HG02840 (cell line): ENCODE measurements around the gene DOCK10.

Experiments
- ATAC-seq: cut with Tn5 transposase; IDR thresholded peaks from one replicate; pipeline ENCODE4 v1.9.1; 2021; ENCODE audit warnings: mild to moderate bottlenecking, moderate library complexity, moderate number of reproducible peaks; ENCODE audit not compliant: unreplicated experiment, low FRiP score

Gene DOCK10

DNA sequence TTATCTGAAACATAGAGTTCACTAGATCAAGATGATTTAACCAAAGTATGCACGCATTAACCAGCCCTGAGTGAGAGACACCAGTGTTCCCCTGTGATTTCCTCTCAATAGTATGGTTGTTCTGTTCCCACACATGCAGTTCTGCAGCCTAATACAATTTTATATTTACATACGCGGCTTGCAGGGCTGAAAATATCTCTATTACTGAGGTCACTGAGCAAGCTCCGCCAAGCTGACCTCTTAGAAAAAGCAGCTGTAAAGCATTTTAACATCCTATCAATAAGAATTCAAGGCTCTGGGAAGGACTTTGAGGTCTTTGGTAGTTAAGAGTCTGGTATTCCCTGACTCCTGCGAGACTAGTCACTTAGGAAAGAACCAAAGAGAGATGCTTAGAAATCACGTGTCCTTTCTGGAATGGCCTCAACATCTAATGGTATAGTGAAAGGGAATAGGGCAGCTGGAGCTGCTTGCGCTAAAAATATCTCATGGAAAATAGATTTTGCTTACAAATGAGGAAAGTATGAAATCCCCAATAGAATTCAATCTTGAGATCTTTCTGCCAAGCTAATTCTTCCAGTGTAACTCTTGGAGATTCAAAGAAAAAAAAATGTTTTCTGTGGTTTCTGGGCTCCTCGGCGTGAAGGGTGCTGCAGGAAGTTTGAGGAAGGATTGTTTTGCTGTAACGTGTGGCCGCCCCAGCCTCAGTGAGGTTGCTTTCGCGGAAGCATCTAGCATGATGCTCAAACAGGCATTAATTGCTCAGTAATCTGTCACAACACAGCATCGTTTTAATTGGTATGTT lies 59.2 kb downstream of the DOCK10 start:
- no peak for ATAC-seq

DNA sequence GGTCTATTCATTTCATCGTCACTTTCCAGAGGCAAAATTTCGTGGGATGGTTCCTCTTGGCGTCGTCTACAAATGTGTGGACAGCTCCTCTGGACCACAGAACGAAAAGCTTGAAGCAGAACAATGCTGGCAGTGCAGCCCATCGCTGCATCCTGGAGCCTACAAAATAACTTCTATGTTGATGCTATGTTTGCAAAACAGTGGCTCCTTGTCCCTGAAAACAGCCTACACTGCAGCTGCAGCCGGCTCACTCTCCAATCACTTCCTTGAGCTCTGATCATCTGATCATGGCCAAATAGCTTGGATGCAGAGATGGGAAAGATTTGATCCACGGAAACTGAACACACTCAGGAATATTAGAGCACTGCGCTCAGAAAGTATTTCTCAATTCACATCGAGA lies 60.0 kb downstream of the DOCK10 start:
- ATAC-seq, result no peak

- no peak for ATAC-seq
Observed at GRCh38 chr2:224976629-224977525, 65.4 kb downstream of the DOCK10 start.

GRCh38 chr2:224975761-224976160 lies 66.5 kb downstream of the DOCK10 start:
- no peak for ATAC-seq

DNA sequence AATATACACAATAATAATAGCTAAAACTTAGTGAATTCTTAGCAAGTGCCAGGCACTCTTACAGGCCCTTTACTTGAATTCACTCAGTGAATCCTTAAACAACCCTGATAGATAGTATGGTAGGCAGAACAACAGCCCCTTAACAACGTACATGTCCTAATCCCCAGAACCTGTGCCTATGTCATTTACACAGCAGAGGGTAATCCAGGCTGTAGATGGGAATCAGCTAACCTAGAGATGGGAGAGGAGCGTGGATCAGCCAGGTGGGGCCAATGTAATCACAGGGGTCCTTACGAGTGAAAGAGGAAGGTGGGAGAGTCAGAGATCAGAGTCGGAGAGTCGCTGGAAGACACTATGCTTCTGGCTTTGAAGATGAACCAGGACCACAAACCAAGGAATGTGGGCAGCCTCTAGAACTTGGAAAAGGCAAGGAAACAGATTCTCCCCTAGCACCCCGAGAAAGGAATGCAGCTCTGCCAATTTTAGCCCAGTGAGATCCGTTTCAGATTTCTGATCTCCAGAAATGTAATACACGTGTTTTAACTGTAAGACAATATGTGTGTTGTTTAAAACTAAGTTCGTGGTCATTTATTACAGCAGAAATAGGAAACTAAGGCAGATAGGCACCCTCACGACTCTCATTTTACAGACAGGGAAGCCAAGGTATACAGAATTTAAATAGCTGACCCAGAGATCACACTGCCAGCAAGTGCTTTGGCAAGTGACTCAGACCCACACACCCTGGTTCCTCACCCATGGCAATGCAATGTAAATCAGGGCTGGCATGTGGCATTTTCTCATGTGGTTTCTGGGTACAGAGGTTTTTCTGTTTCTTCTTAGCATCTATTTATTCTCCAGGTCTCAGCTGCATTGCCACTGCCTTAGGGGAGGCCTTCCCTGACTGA lies 68.9 kb downstream of the DOCK10 start:
- no peak for ATAC-seq

DNA sequence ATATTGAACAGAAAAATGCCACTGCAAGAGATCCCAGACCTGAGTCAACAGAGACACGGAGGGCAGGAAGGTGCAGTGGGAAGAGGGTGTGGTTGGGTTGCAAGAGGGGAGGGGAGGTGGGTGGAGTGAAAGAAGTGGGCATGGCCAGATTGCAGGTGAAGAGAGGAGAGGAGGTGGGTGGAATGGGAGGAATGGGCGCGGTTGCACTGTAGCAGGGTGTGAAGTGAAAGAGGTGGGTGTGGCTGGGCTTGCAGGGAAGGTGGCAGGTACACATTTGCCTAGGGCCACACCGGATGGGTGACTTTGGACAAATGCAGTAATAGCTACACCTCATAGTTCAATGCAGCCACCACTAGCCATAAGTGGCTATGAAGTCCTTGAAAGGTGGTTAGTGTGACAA lies 71.1 kb downstream of the DOCK10 start:
- ATAC-seq, result no peak

DNA sequence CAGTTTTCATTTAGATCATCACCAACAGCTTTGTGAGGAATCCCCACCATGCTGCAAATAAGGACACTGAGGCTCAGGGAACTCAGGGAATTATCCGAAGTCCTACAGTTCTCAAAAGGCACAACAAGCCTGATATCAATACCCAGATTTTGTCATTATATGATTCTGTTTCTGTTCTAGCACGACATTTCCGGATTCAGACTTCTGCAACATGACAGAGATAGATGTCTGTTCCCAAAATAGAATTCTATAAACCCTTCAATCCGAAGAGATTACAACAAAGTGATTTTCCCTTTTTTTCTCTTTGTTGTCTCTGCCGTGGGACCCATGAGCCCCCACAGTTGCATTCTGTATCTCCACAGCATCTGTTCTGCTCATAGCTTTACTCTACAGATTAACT lies 72.0 kb downstream of the DOCK10 start:
- ATAC-seq, result peak; percentile 24

GRCh38 chr2:224969633-224970260 lies 72.5 kb downstream of the DOCK10 start:
- peak; percentile 47 for ATAC-seq

- no peak for ATAC-seq
Observed at GRCh38 chr2:224969095-224969494, 73.2 kb downstream of the DOCK10 start.

DNA sequence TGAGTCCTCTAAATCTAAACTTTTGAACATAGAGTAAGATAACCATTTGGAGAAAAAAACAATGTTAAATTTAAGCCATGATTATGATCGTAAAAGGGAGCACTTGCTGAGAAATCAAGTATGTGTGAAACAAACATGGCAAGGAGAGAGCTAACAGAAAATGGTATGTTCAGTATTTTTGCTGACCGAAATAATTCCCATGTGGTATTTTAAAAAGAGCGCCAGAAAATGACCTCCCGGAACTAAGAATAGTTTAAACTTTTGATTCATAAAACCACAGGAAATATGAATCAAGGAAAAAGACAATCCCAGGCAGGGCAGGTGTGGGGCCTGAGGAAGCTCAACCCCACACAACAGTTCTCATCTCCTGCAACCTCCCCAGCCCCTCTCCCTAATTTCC lies 74.2 kb downstream of the DOCK10 start:
- ATAC-seq, result no peak

DNA sequence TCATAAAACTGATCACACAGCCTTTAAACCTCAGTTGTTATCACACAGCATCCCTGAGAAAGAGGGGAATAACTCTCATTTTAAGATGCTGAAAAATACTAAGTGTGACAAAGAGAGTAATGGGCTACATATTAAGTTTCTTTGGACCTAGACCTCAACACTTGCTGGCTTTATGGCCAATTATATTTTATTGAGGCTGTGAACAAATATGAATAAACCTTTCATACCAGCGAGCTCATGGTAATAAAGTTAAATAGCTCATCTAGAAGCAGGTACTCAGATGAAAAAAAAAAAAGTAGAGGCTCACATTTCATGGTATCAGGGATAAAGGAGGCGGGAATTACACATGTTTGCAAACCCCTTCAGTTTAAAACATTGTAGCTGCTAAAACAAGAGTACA lies 75.7 kb downstream of the DOCK10 start:
- ATAC-seq, result no peak

DNA sequence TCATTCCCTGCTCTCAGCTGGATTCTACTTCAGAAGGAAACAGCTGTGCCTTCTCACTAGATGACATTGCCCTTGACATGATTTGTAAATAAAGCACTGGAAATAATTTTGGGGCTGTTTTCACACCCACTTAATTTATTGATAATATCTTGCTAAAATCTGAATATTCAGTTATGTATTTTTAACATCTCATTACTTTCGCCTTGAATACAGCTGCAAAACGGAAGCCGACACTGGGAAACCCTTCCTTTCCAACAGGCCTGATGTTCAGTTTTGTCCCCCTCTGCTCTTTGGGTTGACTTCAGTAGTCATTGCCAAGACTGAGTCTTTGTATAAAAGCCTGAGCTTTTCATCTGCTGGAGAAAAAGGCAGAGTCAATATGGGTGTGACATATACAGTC lies 82.7 kb downstream of the DOCK10 start:
- no peak for ATAC-seq

GRCh38 chr2:224958873-224959272 lies 83.4 kb downstream of the DOCK10 start:
- ATAC-seq, result no peak

DNA sequence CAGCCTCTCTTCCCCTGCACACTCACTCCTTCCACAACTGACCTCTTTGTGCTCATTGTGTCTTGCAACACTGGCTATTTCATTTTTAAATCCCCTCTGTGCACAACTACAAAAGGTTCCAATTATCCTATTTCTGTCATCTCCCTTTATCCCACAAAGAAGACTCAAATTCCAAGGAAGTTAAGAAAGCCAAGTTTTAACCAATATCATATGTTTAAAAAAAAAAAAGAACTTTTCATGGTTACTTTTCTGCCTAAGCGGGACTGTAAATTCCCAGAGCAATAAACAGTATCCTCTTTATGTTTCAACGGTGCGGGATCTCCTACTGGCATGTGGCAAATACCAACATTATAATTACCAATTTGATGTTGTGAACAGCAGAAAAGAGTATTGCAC lies 83.8 kb downstream of the DOCK10 start:
- ATAC-seq, result no peak

DNA sequence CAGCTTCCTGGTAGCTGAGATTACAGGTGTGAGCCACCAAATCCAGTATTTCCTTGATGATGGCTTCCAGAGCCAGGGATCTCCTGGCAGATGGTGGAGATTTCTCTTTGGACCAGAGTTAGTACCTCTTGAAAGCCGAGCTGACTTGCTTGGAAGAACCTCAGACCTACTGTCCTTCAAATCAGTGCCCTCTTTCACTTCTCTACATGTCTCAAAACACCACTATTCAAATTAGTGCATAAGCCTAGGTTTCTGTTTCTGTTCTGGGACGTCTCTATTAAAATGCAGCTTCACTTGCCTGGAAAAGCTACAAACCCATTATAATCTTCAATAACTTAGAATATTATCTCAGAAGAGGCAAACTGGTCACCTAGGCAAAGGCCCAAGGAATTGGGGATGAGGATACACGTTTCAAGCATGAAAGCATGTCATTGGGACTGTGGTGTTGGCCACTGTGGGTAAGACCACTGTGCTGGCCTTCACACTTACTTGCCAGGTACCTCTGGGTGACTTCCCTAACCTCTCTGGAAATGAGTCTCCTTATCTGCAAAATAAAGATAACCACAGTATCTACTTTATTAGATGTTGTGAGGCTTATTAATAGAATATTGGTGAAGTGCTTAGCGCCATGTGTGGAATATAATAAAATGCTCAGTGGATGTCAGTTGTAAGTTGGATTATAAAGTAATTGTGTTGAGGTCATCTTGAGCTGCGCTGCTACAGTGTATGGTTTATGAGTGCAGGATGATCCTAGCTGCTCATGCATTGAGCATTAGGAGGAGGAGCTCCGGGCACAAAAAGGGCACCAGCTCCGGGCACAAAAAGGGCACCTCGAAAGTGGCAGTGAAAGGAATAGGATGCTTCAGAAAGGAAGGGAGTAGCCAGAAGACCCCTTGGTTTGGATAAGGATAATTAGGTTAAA lies 84.5 kb downstream of the DOCK10 start:
- ATAC-seq, result peak; percentile 85

- ATAC-seq, result no peak
Observed at GRCh38 chr2:224956706-224957105, 85.6 kb downstream of the DOCK10 start.

GRCh38 chr2:224954980-224955379 lies 87.3 kb downstream of the DOCK10 start:
- ATAC-seq, result peak; percentile 31

DNA sequence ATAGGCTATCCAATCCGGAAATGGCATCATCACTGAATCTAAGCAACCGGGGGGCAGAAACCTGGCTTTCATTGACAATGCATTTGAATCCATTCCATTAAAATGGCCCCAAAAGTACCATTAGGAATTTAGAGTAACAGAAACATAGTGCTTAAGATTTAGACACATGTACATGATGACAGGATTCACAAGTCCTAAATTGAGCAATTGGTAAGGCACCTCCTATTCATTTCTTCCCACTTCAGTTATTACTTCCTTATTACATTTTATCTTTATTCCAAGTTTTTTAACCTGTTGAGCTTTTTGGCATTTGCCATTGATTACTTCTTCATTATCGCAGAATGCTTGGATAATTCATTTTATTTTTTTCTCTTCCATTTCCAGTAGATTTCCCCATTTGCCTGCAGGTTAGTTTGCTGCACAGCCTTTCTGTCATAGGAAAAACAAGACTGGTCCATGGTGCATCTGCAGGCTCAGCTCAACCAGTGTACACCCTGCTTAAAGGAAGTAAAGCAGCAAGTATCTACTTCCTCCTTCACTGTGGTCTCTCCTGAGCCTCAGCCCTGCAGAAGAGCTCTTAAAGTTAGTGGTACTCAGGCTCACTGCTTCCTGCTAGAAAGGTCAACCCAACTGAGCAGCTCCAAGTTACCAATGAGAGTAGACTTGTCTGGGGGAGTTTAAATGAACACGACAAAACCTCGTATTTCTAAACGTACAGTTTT lies 89.2 kb downstream of the DOCK10 start:
- ATAC-seq, result peak; percentile 49
